Heart left ventricle (tissue), 16 donors: ENCODE data around the gene SOD1. TPM values are rescaled to one million over a fixed set of nuclear protein-coding genes. Genes with fewer than 3 reads are reported as not detected.
"Not testable (repeated sequence)": the region's sequence is repeated elsewhere in the genome, so short reads cannot be mapped to it uniquely, and the experiment has no call there.

Experiments
- ATAC-seq, 4 donors: fragments of 200-7000 bp; cut with Tn5 transposase; one replicate each; pipeline ENCODE4 v1.9.1; 2020 to 2022; ENCODE audit warnings: moderate library complexity in 4 of 4, mild to moderate bottlenecking in 3 of 4, moderate number of reproducible peaks in 1 of 4
- DNase-seq, 5 donors: peaks; one replicate each; pipeline ENCODE4 v3.0.0-alpha.2; 2020
- H3K27ac ChIP-seq, 12 donors: fragments of 200-600 bp; sonication (generic) in 4 of 12; one replicate each; pipeline versions ENCODE4 v1.5.0 to v1.8.0; 2016 to 2022; ENCODE audit warnings: mild to moderate bottlenecking in 2 of 12
- H3K27me3 ChIP-seq, 9 donors: fragments of 200-600 bp; sonication (generic) in 2 of 9; one replicate each; pipeline versions ENCODE4 v1.5.1 to v1.8.0; 2016 to 2022; ENCODE audit warnings: mild to moderate bottlenecking in 3 of 9
- H3K36me3 ChIP-seq, 9 donors: fragments of 200-600 bp; sonication (generic) in 2 of 9; one replicate each; pipeline versions ENCODE4 v1.5.0 to v1.8.0; 2018 to 2022; ENCODE audit warnings: mild to moderate bottlenecking in 2 of 9
- H3K4me1 ChIP-seq, 12 donors: fragments of 200-600 bp; sonication (generic) in 4 of 12; one replicate each; pipeline versions ENCODE4 v1.5.0 to v1.8.0; 2016 to 2022; ENCODE audit warnings: mild to moderate bottlenecking in 3 of 12
- H3K4me3 ChIP-seq, 12 donors: fragments of 200-600 bp; sonication (generic) in 4 of 12; one replicate each; pipeline versions ENCODE4 v1.5.0 to v1.8.0; 2017 to 2022; ENCODE audit warnings: mild to moderate bottlenecking in 9 of 12, moderate library complexity in 4 of 12
- H3K9me3 ChIP-seq, 12 donors: fragments of 200-600 bp; sonication (generic) in 4 of 12; one replicate each; pipeline versions ENCODE4 v1.5.0 to v1.8.0; 2016 to 2022; ENCODE audit warnings: mild to moderate bottlenecking in 1 of 12
- POLR2A ChIP-seq, 2 donors: fragments of 450-650 bp; IDR thresholded peaks; one replicate each; pipeline ENCODE4 v1.6.1; 2017; ENCODE audit warnings: antibody characterized with exemption in 2 of 2, mild to moderate bottlenecking in 2 of 2, moderate library complexity in 2 of 2
- WGBS, 4 donors: extraction: QIAGEN DNeasy Blood & Tissue Kit in 2 of 4; methylation state at CpG; one replicate each; pipeline versions ENCODE4 v1.1.5 to v1.1.7; 2013 to 2018; 5-methylcytosine and 5-hydroxymethylcytosine counted together
- intact Hi-C, 10 donors: fragments of 100-400 bp; cut with DNase I; formaldehyde crosslinking; loops; one replicate each; pipeline versions ENCODE4 v1.11.1 to v1.14.2; 2022
- polyA plus RNA-seq, 2 donors: library from polyadenylated mRNA; stranded (reverse); fragments of 200-250 nt; gene quantifications; one replicate each; pipeline ENCODE4 v1.2.3, GENCODE V29; 2013
- total RNA-seq, 9 donors: library from RNA; depleted of rRNA in 2 of 9; stranded (reverse); fragments of >200 nt in 2 of 9; fragmentation: NEBNext Ultra II Directional in 3 of 9; extraction: Animal tissue kit (Norgen Biotek cat#: 25700) in 3 of 9; gene quantifications; one replicate each; pipeline versions ENCODE4 v1.1.0 to v1.2.4, GENCODE V29; 2016 to 2023
- TF ChIP-seq, protein P1 (sequence below), 12 donors: fragments of 200-600 bp; sonication (generic) in 4 of 12; IDR thresholded peaks; one replicate each; pipeline versions ENCODE4 v1.5.0 to v1.8.0; 2018 to 2022; ENCODE audit warnings: antibody characterized with exemption in 12 of 12, mild to moderate bottlenecking in 5 of 12
- donor health status: ischemic (EF 13 %, LVEDD 7.1; RV severe dilation, severe dysfunction).
- donor health status: healthy with polysubstance abuse.
- donor health status: DM: no; HTN: yes; CAD: no.
- donor health status: DM: no; HTN: no; CAD: no.
- donor health status: ischemic (EF 25% LVEDD 6.9; RV normal size, moderate dysfunction).
- donor health status: ischemic (EF 25% LVEDD 5.7; RV mildly dilated, moderate dysfunction).
- donor health status: healthy.
- donor health status: DM: yes; HTN: yes; CAD: no.
- donor health status: ischemic (EF 35%, LVEDD 5.7; RV mildly dilated, moderate dysfunction).
- donor health status: nonischemic (EF 11% LVEDD 7.7; RV severe dilation, severe dysfunction).
- donor health status: DM: yes; HTN: yes; CAD: no.
- donor health status: PGD.
- donor health status: ischemic (EF 29% LVEDD 5.4; RV normal size, mild dysfunction).
- donor health status: nonischemic (EF 23%, LVEDD 6.1; RV moderate dilation, normal function).

SOD1 gene
- total and polyA plus RNA-seq, 11 donors, result 348 to 644 (median 422) TPM

GRCh38 chr21:31623664-31624063 is 35.8 kb upstream of the SOD1 start:
- TF ChIP-seq, protein P1, sequence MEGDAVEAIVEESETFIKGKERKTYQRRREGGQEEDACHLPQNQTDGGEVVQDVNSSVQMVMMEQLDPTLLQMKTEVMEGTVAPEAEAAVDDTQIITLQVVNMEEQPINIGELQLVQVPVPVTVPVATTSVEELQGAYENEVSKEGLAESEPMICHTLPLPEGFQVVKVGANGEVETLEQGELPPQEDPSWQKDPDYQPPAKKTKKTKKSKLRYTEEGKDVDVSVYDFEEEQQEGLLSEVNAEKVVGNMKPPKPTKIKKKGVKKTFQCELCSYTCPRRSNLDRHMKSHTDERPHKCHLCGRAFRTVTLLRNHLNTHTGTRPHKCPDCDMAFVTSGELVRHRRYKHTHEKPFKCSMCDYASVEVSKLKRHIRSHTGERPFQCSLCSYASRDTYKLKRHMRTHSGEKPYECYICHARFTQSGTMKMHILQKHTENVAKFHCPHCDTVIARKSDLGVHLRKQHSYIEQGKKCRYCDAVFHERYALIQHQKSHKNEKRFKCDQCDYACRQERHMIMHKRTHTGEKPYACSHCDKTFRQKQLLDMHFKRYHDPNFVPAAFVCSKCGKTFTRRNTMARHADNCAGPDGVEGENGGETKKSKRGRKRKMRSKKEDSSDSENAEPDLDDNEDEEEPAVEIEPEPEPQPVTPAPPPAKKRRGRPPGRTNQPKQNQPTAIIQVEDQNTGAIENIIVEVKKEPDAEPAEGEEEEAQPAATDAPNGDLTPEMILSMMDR (IDR thresholded peaks at IDR 0.05), result no peak
- no peak for TF ChIP-seq POLR2A (IDR thresholded peaks at IDR 0.05)
- no peak for ATAC-seq
- Histone ChIP-seq H3K4me3 (no peak overlapping the region), H3K4me1 (no peaks in the 10 kb centered on the region), H3K9me3 (peaks cover 0 to 6% (median 0%) of the 10 kb centered on the region in 12 donors), H3K27me3 (no peaks in the 10 kb centered on the region), H3K36me3 (no peaks in the 10 kb centered on the region), H3K27ac (no peak overlapping the region)
- DNase-seq, result no peak
- 78 to 84% (median 79%) methylated on average over 6 of the region's 6 CpGs for WGBS, 4 donors
- intact Hi-C loops, result no loop called here

DNA sequence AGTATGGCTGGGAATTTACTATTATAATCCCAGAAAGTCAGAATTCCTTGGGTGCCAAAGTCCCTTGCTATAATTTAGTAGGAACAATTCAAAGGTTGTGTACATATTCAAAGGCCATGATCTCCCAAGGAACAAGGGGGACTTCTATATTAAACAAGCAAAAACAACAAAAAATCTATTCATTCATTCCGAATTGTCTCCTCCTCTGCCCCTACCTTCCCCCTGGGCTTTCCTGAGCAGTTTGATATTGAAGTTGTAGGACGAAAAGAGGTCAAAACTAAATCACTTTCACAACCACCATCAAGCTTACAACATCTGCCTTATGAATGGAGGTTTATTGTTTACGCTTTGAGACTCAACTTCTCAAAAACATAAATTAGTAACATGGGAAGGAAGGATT is 35.3 kb upstream of the SOD1 start:
- H3K9me3 ChIP-seq, result peaks cover 0 to 6% (median 0%) of the 10 kb centered on the region in 12 donors
- H3K27me3 ChIP-seq, result no peaks in the 10 kb centered on the region
- ATAC-seq (no peak), DNase-seq (no peak)
- H3K36me3 ChIP-seq, result no peaks in the 10 kb centered on the region
- no peak overlapping the region for H3K27ac ChIP-seq
- TF ChIP-seq POLR2A (IDR thresholded peaks at IDR 0.05), result no peak
- TF ChIP-seq, protein P1 (IDR thresholded peaks at IDR 0.05), result no peak
- intact Hi-C loops, result no loop called here
- 78 to 83% (median 80%) methylated on average over 3 of the region's 3 CpGs for whole genome bisulfite sequencing, 4 donors
- no peak overlapping the region for H3K4me3 ChIP-seq
- no peaks in the 10 kb centered on the region for H3K4me1 ChIP-seq

DNA sequence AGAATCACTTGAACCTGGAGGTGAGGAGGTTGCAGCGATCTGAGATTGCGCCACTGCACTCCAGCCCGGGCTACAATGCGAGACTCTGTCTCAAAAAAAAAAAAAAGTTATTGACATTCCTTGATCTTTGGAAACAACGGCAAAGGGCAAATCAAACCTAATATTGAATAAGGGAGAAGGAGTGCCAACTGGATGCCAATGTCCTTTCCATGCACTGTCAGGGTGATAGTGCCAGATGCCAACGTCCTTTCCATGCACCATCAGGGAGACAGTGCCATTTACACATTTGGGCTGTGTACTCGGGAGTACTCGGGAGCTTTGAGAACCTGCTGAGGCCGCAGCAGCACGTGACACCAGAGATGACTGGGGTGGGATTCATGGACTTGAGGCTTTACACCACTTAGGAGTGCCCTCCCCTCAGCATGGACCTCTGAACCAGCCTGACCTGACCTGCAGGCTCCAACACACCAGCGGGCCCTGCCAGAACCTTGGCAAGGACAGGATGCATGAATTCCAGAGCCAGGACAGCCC is 34.5 kb upstream of the SOD1 start:
- Histone ChIP-seq H3K9me3 (no peaks in the 10 kb centered on the region), H3K4me1 (no peaks in the 10 kb centered on the region), H3K27me3 (no peaks in the 10 kb centered on the region), H3K36me3 (no peaks in the 10 kb centered on the region), H3K4me3 (no peak overlapping the region), H3K27ac (no peak overlapping the region)
- ATAC-seq, result no peak
- DNase-seq, result no peak
- no peak for TF ChIP-seq POLR2A (IDR thresholded peaks at IDR 0.05)
- TF ChIP-seq, protein P1 (IDR thresholded peaks at IDR 0.05), result no peak
- 86 to 95% (median 91%) methylated on average over 9 to 11 of the region's 11 CpGs for WGBS, 4 donors
- intact Hi-C loops, result no loop called here

- DNase-seq, result no peak
- WGBS, 4 donors, result 61 to 66% (median 62%) methylated on average over 8 of the region's 8 CpGs
- H3K4me3 ChIP-seq, result no peak overlapping the region
- intact Hi-C loops, result no loop called here
- H3K27me3 ChIP-seq, result no peaks in the 10 kb centered on the region
- TF ChIP-seq, protein P1 (IDR thresholded peaks at IDR 0.05), result no peak
- TF ChIP-seq POLR2A (IDR thresholded peaks at IDR 0.05), result no peak
- no peak overlapping the region for H3K27ac ChIP-seq
- peak in 1 of 4 donors; percentile 46 for ATAC-seq
- H3K4me1 ChIP-seq, result no peaks in the 10 kb centered on the region
- no peaks in the 10 kb centered on the region for H3K36me3 ChIP-seq
- no peaks in the 10 kb centered on the region for H3K9me3 ChIP-seq
Measured at GRCh38 chr21:31629972-31630711, 29.4 kb upstream of the SOD1 start.

DNA sequence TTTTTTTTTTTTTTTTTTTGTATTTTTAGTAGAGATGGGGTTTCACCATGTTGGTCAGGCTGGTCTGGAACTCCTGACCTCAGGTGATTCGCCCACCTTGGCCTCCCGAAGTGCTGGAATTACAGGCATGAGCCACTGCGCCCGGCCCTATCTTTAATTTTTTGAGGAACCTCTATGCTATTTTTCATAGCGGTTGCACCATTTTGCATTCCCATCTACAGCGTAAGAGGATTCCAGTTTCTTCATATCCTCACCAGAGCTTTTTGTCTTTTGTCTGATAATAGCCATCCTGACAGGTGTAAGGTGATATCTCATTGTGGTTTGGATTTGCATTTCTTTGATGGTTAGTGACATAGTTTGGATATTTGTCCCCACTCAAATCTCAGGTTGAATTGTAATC is 27.6 kb upstream of the SOD1 start:
- DNase-seq, H3K36me3 ChIP-seq, H3K4me3 ChIP-seq, H3K4me1 ChIP-seq, H3K9me3 ChIP-seq, H3K27ac ChIP-seq, ATAC-seq, H3K27me3 ChIP-seq, intact Hi-C loops: not testable (repeated sequence)
- 96 to 98% (median 97%) methylated on average over 6 of the region's 6 CpGs for WGBS, 4 donors
